ENCODE data around the gene HLA-DMA.

DNA sequence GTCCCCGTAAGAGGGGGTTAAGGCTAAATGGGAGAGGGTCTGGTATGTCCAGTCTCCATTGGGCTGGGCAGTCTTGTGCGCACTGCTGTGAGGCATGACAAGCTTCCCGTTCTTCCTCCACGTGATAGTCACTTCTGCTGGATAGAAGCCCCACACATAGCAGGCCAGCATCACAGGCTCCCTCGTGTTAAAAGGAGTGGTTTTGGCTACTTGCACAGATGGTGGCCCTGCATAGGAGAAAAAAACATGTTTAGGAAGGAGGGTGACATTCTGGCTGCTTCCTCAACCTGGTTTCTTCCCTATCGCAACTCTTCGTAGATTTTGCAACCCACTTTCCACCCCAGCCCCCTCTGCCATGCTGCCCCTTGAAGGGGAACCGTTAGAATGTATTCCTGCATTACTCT lies 15.7 kb downstream of the HLA-DMA start:
- TF ChIP-seq, protein P1, sequence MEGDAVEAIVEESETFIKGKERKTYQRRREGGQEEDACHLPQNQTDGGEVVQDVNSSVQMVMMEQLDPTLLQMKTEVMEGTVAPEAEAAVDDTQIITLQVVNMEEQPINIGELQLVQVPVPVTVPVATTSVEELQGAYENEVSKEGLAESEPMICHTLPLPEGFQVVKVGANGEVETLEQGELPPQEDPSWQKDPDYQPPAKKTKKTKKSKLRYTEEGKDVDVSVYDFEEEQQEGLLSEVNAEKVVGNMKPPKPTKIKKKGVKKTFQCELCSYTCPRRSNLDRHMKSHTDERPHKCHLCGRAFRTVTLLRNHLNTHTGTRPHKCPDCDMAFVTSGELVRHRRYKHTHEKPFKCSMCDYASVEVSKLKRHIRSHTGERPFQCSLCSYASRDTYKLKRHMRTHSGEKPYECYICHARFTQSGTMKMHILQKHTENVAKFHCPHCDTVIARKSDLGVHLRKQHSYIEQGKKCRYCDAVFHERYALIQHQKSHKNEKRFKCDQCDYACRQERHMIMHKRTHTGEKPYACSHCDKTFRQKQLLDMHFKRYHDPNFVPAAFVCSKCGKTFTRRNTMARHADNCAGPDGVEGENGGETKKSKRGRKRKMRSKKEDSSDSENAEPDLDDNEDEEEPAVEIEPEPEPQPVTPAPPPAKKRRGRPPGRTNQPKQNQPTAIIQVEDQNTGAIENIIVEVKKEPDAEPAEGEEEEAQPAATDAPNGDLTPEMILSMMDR (IDR thresholded peaks at IDR 0.05) = no peak
- TF ChIP-seq POLR2A (IDR thresholded peaks at IDR 0.05) = no peak
